Esophagus muscularis mucosa (tissue), 4 donors: Measurements from ENCODE around the gene TMX1. TPM values are rescaled to one million over a fixed set of nuclear protein-coding genes. Genes with fewer than 3 reads are reported as not detected.

Experiments
- DNase-seq: peaks from one replicate; pipeline ENCODE4 v3.0.0-alpha.2; 2017; ENCODE audit errors: extremely low spot score
- H3K27ac ChIP-seq, 4 donors: fragments of 200-600 bp; sonication (generic); replicated peaks in 1 of 4; 1 replicate in 3 of 4; 2 replicates in 1 of 4; pipeline ENCODE4 v1.5.1; 2016 to 2019; ENCODE audit warnings: mild to moderate bottlenecking in 1 of 4
- H3K27me3 ChIP-seq, 4 donors: fragments of 200-600 bp; sonication (generic); one replicate each; pipeline versions ENCODE4 v1.5.1 to v1.6.0; 2016 to 2019
- H3K36me3 ChIP-seq, 4 donors: fragments of 200-600 bp; sonication (generic); one replicate each; pipeline ENCODE4 v1.5.1; 2016 to 2019
- H3K4me1 ChIP-seq, 4 donors: fragments of 200-600 bp; sonication (generic); one replicate each; pipeline ENCODE4 v1.5.1; 2016 to 2019
- H3K4me3 ChIP-seq, 4 donors: fragments of 200-600 bp; sonication (generic); 1 replicate in 2 of 4; 2 replicates in 2 of 4; pipeline ENCODE4 v1.5.1; 2016 to 2019; ENCODE audit warnings: mild to moderate bottlenecking in 4 of 4, moderate library complexity in 1 of 4
- H3K9me3 ChIP-seq, 4 donors: fragments of 200-600 bp; sonication (generic); 1 replicate in 3 of 4; 2 replicates in 1 of 4; pipeline ENCODE4 v1.5.1; 2016 to 2019
- EP300 ChIP-seq: sonication (generic); formaldehyde crosslinking; IDR thresholded peaks from one replicate; pipeline ENCODE4 v1.6.1; 2017; ENCODE audit warnings: antibody characterized with exemption
- POLR2A ChIP-seq: fragments of 450-650 bp; IDR thresholded peaks from one replicate; pipeline ENCODE4 v1.6.1; 2017; ENCODE audit warnings: antibody characterized with exemption, moderate library complexity, mild to moderate bottlenecking, low read depth
- POLR2AphosphoS5 ChIP-seq, 2 donors: sonication (generic); formaldehyde crosslinking; IDR thresholded peaks; one replicate each; pipeline ENCODE4 v1.6.1; 2017; ENCODE audit warnings: antibody characterized with exemption in 2 of 2
- WGBS: methylation state at CpG from one replicate; pipeline ENCODE4 v1.1.5; 2018; 5-methylcytosine and 5-hydroxymethylcytosine counted together
- intact Hi-C: fragments of 100-400 bp; cut with DNase I; formaldehyde crosslinking; loops from one replicate; pipeline ENCODE4 v1.15.1; 2023
- total RNA-seq, 4 donors: library from RNA; depleted of rRNA; stranded (reverse); fragments of >200 nt; gene quantifications; one replicate each; pipeline versions ENCODE4 v1.1.0 to v1.2.1, GENCODE V29; 2016
- TF ChIP-seq, protein P1 (sequence below), 3 experiments: fragments of 200-600 bp in 2 of 3; fragments of 450-650 bp in 1 of 3; sonication (generic) in 2 of 3; IDR thresholded peaks; one replicate each; pipeline ENCODE4 v1.5.1; 2017 to 2019; ENCODE audit warnings: antibody characterized with exemption in 3 of 3, mild to moderate bottlenecking in 2 of 3, moderate library complexity in 1 of 3

Gene TMX1
- total RNA-seq, 4 donors from 2014 or later: 17.6 to 24.1 (median 22.6) TPM

DNA sequence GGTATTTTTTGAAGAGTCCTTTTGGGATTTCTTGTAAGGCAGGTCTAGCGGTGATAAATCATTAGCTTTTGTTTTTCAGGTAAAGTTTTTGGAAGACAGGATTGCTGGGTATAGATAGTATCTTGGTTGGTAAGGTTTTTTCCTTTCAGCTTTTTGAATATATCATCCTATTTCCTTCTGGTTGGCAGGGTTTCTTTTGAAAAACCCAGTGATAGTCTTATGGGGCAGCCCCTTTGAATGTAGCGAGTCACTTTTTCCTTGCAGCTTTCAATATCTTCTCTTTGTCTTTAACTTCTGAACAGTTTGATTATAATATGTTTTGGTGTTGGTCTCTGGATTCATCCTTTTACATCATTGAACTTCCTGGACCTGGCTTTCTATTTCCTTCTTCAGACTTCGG, 20.2 kb downstream of the TMX1 start:
- Histone ChIP-seq H3K27ac (no peak overlapping the region), H3K27me3 (no peaks in the 10 kb centered on the region), H3K36me3 (peaks cover 0 to 49% (median 17%) of the 10 kb centered on the region in 4 donors), H3K9me3 (no peaks in the 10 kb centered on the region), H3K4me1 (peaks cover 0 to 5% (median 4%) of the 10 kb centered on the region in 4 donors), H3K4me3 (no peak overlapping the region)
- intact Hi-C loops: no loop called here
- TF ChIP-seq, protein P1, sequence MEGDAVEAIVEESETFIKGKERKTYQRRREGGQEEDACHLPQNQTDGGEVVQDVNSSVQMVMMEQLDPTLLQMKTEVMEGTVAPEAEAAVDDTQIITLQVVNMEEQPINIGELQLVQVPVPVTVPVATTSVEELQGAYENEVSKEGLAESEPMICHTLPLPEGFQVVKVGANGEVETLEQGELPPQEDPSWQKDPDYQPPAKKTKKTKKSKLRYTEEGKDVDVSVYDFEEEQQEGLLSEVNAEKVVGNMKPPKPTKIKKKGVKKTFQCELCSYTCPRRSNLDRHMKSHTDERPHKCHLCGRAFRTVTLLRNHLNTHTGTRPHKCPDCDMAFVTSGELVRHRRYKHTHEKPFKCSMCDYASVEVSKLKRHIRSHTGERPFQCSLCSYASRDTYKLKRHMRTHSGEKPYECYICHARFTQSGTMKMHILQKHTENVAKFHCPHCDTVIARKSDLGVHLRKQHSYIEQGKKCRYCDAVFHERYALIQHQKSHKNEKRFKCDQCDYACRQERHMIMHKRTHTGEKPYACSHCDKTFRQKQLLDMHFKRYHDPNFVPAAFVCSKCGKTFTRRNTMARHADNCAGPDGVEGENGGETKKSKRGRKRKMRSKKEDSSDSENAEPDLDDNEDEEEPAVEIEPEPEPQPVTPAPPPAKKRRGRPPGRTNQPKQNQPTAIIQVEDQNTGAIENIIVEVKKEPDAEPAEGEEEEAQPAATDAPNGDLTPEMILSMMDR (IDR thresholded peaks at IDR 0.05): no peak
- TF ChIP-seq EP300 (no peak), POLR2AphosphoS5 (IDR thresholded peaks at IDR 0.05) (no peak), POLR2A (no peak)
- 99% methylated on average over 3 of the region's 3 CpGs for WGBS
- DNase-seq: no peak

DNA sequence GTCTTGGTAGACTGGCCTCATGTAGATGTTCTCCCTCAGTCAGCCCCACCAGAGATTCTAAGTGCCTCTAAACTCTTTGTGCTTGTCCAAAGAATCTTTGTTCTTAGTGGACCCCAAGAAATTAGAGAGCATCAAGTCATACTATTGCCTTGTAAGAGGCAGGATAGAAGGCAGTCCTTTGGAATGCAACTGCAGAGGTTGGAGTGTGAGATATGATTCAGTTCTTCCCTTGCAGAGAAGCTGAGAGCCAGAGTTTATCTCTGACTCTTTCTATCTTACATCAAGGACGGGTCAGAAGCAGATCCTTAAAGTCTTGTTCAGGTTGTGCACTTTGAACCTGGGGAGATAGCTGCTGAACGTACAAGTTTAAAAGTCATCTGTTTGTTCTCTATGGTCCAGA, 21.1 kb downstream of the TMX1 start:
- TF ChIP-seq EP300: no peak
- TF ChIP-seq, protein P1 (IDR thresholded peaks at IDR 0.05): no peak
- no peak for TF ChIP-seq POLR2A
- TF ChIP-seq POLR2AphosphoS5 (IDR thresholded peaks at IDR 0.05): no peak
- Histone ChIP-seq H3K27ac (no peak overlapping the region), H3K36me3 (peaks cover 0 to 41% (median 13%) of the 10 kb centered on the region in 4 donors), H3K4me1 (peaks cover 0 to 14% (median 13%) of the 10 kb centered on the region in 4 donors), H3K27me3 (no peaks in the 10 kb centered on the region), H3K9me3 (no peaks in the 10 kb centered on the region), H3K4me3 (no peak overlapping the region)
- intact Hi-C loops: no loop called here
- WGBS: 100% methylated on average over 2 of the region's 2 CpGs
- no peak for DNase-seq

DNA sequence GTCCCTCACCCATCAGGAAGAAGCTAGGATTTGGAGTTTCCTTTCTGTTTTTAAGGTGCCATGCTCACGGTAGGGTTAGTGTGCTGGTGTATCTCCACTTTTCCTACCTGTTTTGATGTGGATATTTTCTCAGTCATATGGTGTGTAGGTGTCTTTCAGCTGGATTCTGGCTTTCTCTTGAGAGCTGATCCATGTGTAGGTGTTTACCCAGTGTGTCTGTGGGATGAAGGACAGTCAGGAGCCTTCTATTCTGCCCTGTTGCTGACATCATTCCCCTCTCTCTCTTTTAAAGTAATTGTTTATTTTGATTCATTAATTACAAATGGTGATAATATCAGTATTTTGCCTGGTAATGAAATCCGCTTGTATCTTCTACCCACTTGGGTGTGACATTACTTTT, 22.8 kb downstream of the TMX1 start:
- no peak overlapping the region for H3K27ac ChIP-seq
- intact Hi-C loops: no loop called here
- H3K36me3 ChIP-seq: peaks cover 0 to 26% (median 3%) of the 10 kb centered on the region in 4 donors
- H3K4me1 ChIP-seq: peaks cover 0 to 19% (median 15%) of the 10 kb centered on the region in 4 donors
- TF ChIP-seq EP300 (no peak), POLR2AphosphoS5 (IDR thresholded peaks at IDR 0.05) (no peak), POLR2A (no peak)
- TF ChIP-seq, protein P1 (IDR thresholded peaks at IDR 0.05): no peak
- no peaks in the 10 kb centered on the region for H3K9me3 ChIP-seq
- no peaks in the 10 kb centered on the region for H3K27me3 ChIP-seq
- no peak for DNase-seq
- no peak overlapping the region for H3K4me3 ChIP-seq
- 94% methylated on average over 2 of the region's 2 CpGs for WGBS

DNA sequence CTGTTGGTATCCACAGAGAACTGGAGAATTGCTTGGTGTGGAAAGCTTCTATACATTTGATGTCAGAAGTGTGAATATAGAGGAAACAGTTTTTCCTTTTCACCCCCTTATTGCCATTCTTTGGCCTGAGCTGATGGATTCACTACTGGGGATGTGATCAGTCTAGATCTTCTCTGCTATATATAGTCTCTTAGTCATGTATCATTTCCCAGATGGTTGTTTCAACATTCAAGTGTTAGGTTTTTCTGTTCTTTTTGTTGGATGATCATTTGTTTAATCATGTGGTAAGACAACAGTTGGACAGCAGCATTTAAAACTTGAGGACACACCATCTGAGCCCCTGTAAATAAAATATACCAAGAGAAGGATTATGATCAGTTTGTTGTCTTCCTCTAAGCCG, 29.6 kb downstream of the TMX1 start:
- H3K36me3 ChIP-seq: no peaks in the 10 kb centered on the region
- intact Hi-C loops: no loop called here
- H3K9me3 ChIP-seq: no peaks in the 10 kb centered on the region
- TF ChIP-seq POLR2A (no peak), POLR2AphosphoS5 (IDR thresholded peaks at IDR 0.05) (no peak)
- TF ChIP-seq, protein P1 (IDR thresholded peaks at IDR 0.05): no peak
- H3K4me3 ChIP-seq: no peak overlapping the region
- no peaks in the 10 kb centered on the region for H3K27me3 ChIP-seq
- H3K27ac ChIP-seq: no peak overlapping the region
- DNase-seq: no peak
- peaks cover 0 to 19% (median 15%) of the 10 kb centered on the region in 4 donors for H3K4me1 ChIP-seq
- 96% methylated on average over 1 of the region's 1 CpG for WGBS

DNA sequence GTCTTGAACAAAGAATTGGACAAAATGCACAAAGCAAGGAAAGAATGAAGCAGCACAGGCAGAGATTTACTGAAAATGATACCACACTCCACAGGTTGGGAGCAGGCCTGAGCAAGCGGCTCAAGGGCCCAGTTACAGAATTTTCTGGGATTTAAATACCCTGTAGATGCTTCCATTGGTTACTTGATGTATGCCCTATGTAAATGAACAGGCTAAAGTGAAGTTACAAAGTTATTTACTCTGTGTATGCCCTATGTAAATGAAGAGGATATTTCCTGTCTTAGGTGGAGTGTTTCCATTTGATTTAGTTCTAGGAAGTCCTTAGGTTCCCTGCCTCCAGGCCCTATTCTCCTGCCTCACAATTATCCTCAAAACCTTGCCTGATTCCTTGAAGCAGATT, 36.6 kb downstream of the TMX1 start:
- no peak overlapping the region for H3K27ac ChIP-seq
- no peaks in the 10 kb centered on the region for H3K4me1 ChIP-seq
- no peaks in the 10 kb centered on the region for H3K27me3 ChIP-seq
- 94% methylated on average over 1 of the region's 1 CpG for WGBS
- H3K4me3 ChIP-seq: no peak overlapping the region
- H3K36me3 ChIP-seq: no peaks in the 10 kb centered on the region
- DNase-seq: no peak
- TF ChIP-seq POLR2AphosphoS5 (IDR thresholded peaks at IDR 0.05) (no peak), POLR2A (no peak), EP300 (no peak)
- TF ChIP-seq, protein P1 (IDR thresholded peaks at IDR 0.05): no peak
- intact Hi-C loops: no loop called here
- no peaks in the 10 kb centered on the region for H3K9me3 ChIP-seq
